Measurements from ENCODE around the gene BAK1. TPM values are rescaled to one million over a fixed set of nuclear protein-coding genes. Genes with fewer than 3 reads are reported as not detected.

Gene BAK1
- total RNA-seq, 1 donor, result 30.7 TPM

- no peak overlapping the region for H3K4me3 ChIP-seq (ENCODE audit: low read depth, low read length)
- DNase-seq (ENCODE audit: low read depth), result no peak
- TF ChIP-seq CTCF (IDR thresholded peaks at IDR 0.05; ENCODE audit: insufficient read depth, low read depth, low read length), result no peak
These were observed 11.5 kb upstream of the BAK1 start for GRCh38 chr6:33591424-33592032.

- DNase-seq (ENCODE audit: low read depth), result no peak
- no peak for TF ChIP-seq CTCF (IDR thresholded peaks at IDR 0.05; ENCODE audit: insufficient read depth, low read depth, low read length)
- H3K4me3 ChIP-seq (ENCODE audit: low read depth, low read length), result no peak overlapping the region
These were observed 10.6 kb upstream of the BAK1 start for GRCh38 chr6:33590531-33591198.

GRCh38 chr6:33589731-33590530 lies 9.9 kb upstream of the BAK1 start:
- no peak overlapping the region for H3K4me3 ChIP-seq (ENCODE audit: low read depth, low read length)
- peak; percentile 93 for TF ChIP-seq CTCF (IDR thresholded peaks at IDR 0.05; ENCODE audit: insufficient read depth, low read depth, low read length)
- peak; percentile 75 for DNase-seq (ENCODE audit: low read depth)

- no peak overlapping the region for H3K4me3 ChIP-seq (ENCODE audit: low read depth, low read length)
- TF ChIP-seq CTCF (IDR thresholded peaks at IDR 0.05; ENCODE audit: insufficient read depth, low read depth, low read length), result no peak
- DNase-seq (ENCODE audit: low read depth), result no peak
These were observed 9.3 kb upstream of the BAK1 start for GRCh38 chr6:33589392-33589730.

- no peak for TF ChIP-seq CTCF (IDR thresholded peaks at IDR 0.05; ENCODE audit: insufficient read depth, low read depth, low read length)
- H3K4me3 ChIP-seq (ENCODE audit: low read depth, low read length), result no peak overlapping the region
- no peak for DNase-seq (ENCODE audit: low read depth)
These were observed 8.8 kb upstream of the BAK1 start for GRCh38 chr6:33588894-33589293.

- no peak for DNase-seq (ENCODE audit: low read depth)
- no peak for TF ChIP-seq CTCF (IDR thresholded peaks at IDR 0.05; ENCODE audit: insufficient read depth, low read depth, low read length)
- no peak overlapping the region for H3K4me3 ChIP-seq (ENCODE audit: low read depth, low read length)
These were observed 7.5 kb upstream of the BAK1 start for GRCh38 chr6:33587529-33587928.
